ENCODE results near the gene CFAP46.

DNA sequence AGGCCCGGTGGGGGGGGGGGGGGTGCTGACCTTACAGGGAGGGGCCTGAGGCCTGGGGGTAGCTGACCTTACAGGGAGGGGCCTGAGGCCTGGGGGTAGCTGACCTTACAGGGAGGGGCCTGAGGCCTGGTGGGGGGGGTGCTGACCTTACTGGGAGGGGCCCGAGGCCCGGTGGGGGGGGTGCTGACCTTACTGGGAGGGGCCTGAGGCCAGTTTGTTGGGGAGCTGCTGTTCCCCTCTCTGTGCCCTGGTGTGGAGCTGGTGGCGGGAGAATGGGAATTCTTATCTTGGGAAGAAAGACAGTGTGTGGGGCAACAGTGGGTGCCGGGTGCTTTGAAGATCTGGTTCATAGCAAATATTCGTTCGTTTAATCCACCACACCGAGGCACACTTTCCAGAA lies 46.6 kb upstream of the CFAP46 start:
- TF ChIP-seq POLR2A (IDR thresholded peaks at IDR 0.05), result no peak
- TF ChIP-seq, protein P1, sequence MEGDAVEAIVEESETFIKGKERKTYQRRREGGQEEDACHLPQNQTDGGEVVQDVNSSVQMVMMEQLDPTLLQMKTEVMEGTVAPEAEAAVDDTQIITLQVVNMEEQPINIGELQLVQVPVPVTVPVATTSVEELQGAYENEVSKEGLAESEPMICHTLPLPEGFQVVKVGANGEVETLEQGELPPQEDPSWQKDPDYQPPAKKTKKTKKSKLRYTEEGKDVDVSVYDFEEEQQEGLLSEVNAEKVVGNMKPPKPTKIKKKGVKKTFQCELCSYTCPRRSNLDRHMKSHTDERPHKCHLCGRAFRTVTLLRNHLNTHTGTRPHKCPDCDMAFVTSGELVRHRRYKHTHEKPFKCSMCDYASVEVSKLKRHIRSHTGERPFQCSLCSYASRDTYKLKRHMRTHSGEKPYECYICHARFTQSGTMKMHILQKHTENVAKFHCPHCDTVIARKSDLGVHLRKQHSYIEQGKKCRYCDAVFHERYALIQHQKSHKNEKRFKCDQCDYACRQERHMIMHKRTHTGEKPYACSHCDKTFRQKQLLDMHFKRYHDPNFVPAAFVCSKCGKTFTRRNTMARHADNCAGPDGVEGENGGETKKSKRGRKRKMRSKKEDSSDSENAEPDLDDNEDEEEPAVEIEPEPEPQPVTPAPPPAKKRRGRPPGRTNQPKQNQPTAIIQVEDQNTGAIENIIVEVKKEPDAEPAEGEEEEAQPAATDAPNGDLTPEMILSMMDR (IDR thresholded peaks at IDR 0.05 in 8 of 11, conservative IDR thresholded peaks at IDR 0.05 in 3 of 11), result no peak
- no peak for TF ChIP-seq POLR2AphosphoS5 (IDR thresholded peaks at IDR 0.05)

Measured in spleen (tissue), 7 donors.